Cardiac ventricle fibroblast (primary cell): ENCODE results near the gene ANO6. TPM values are rescaled to one million over a fixed set of nuclear protein-coding genes. Genes with fewer than 3 reads are reported as not detected.

ENCODE experiments used
- total RNA-seq: library from RNA; depleted of rRNA; stranded (reverse); fragments of >200 nt; gene quantifications from 2 replicates; pipeline ENCODE4 v1.2.3, GENCODE V29; 2015

Gene ANO6
- total RNA-seq: 44.6 and 48.3 TPM in 2 replicates

GRCh38 chr12:45215419-45216229 is at the start of gene ANO6:
TSS of gene ANO6 (plus strand) at chr12:45216095. CDS start at chr12:45216322, 227 bp downstream.

Other genes starting within 250 kb of the ANO6 start
- not detected in 2 replicates for gene DBX2, start 165.0 kb upstream of the ANO6 start, total RNA-seq